Right atrium auricular region (tissue), 2 donors: ENCODE data around the gene HELZ. TPM values are rescaled to one million over a fixed set of nuclear protein-coding genes. Genes with fewer than 3 reads are reported as not detected.

ENCODE experiments used
- DNase-seq: peaks from one replicate; pipeline ENCODE4 v3.0.0-alpha.2; 2019; ENCODE audit warnings: low spot score
- H3K27ac ChIP-seq, 2 donors: fragments of 200-600 bp; sonication (generic); 1 replicate in 1 of 2; 2 replicates in 1 of 2; pipeline ENCODE4 v1.5.1; 2016 to 2019
- H3K27me3 ChIP-seq, 2 donors: fragments of 200-600 bp; sonication (generic); one replicate each; pipeline versions ENCODE4 v1.5.1 to v1.6.0; 2017 to 2019
- H3K36me3 ChIP-seq: fragments of 200-600 bp; sonication (generic); one replicate; pipeline ENCODE4 v1.5.1; 2016
- H3K4me1 ChIP-seq, 2 donors: fragments of 200-600 bp; sonication (generic); one replicate each; pipeline versions ENCODE4 v1.5.1 to v1.6.0; 2017 to 2019
- H3K4me3 ChIP-seq, 2 donors: fragments of 200-600 bp; sonication (generic); 1 replicate in 1 of 2; 2 replicates in 1 of 2; pipeline ENCODE4 v1.5.1; 2017 to 2019; ENCODE audit warnings: mild to moderate bottlenecking in 1 of 2, moderate library complexity in 1 of 2
- H3K9me3 ChIP-seq, 2 donors: fragments of 200-600 bp; sonication (generic); one replicate each; pipeline ENCODE4 v1.5.1; 2019
- CTCF ChIP-seq, 2 donors: fragments of 200-600 bp; sonication (generic); IDR thresholded peaks; one replicate each; pipeline ENCODE4 v1.5.1; 2019; ENCODE audit warnings: antibody characterized with exemption in 2 of 2
- total RNA-seq, 2 donors: library from RNA; depleted of rRNA; stranded (reverse); fragments of >200 nt; gene quantifications; one replicate each; pipeline ENCODE4 v1.1.0, GENCODE V29; 2016

Gene HELZ
- total RNA-seq, 2 donors from 2014 or later = 25.2 to 29.1 TPM

DNA sequence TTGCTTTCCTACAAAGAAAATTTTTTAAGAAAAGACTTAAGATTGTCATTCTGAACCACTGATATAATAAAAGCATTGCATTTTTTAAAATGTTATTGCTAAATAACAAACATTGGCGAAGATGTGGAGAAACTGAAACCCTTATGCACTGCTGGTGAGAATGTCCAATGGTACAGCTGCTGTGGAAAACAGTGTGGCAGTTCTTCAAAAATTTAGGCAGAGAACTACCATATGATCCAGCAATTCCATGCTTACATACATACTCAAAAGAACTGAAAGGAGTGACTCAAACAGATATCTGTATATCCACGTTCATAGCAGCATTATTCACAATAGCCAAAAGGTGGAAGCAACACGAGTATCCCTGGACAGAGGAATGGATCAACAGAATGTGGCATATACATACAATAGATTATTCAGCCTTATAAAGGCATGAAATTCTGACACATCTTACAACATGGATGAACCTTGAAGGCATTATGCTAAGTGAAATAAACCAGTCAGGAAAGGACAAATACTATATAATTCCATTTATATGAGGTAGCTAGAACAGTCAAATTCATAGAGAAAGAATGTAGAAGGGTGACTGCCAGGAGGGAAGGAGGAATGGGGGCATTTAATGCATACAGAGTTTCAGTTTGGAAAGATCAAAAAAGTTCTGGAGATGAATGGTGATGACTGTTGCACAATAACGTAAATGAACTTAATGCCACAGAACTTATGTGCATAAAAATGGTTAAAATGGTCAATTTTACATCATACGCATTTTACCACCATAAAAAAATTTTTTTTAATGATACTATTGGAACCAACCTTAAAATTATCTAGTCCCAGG is 108.6 kb downstream of the HELZ start:
- TF ChIP-seq CTCF (IDR thresholded peaks at IDR 0.05) = no peak
- Histone ChIP-seq H3K27ac (no peak overlapping the region), H3K4me1 (peaks cover 0 to 10% of the 10 kb centered on the region in 2 donors), H3K36me3 (peaks cover 24% of the 10 kb centered on the region), H3K27me3 (no peaks in the 10 kb centered on the region), H3K4me3 (no peak overlapping the region), H3K9me3 (no peaks in the 10 kb centered on the region)
- DNase-seq = no peak

- H3K4me3 ChIP-seq = no peak overlapping the region
- H3K4me1 ChIP-seq = no peaks in the 10 kb centered on the region
- H3K27ac ChIP-seq = no peak overlapping the region
- H3K9me3 ChIP-seq = no peaks in the 10 kb centered on the region
- no peak for DNase-seq
- H3K27me3 ChIP-seq = no peaks in the 10 kb centered on the region
- peaks cover 29% of the 10 kb centered on the region for H3K36me3 ChIP-seq
- TF ChIP-seq CTCF (IDR thresholded peaks at IDR 0.05) = no peak
These were observed 111.8 kb downstream of the HELZ start for GRCh38 chr17:67133161-67133560.

GRCh38 chr17:67132366-67132765 is 112.6 kb downstream of the HELZ start:
- H3K4me3 ChIP-seq = no peak overlapping the region
- no peaks in the 10 kb centered on the region for H3K9me3 ChIP-seq
- no peaks in the 10 kb centered on the region for H3K27me3 ChIP-seq
- no peak for TF ChIP-seq CTCF (IDR thresholded peaks at IDR 0.05)
- no peaks in the 10 kb centered on the region for H3K4me1 ChIP-seq
- H3K27ac ChIP-seq = no peak overlapping the region
- peaks cover 28% of the 10 kb centered on the region for H3K36me3 ChIP-seq
- no peak for DNase-seq

DNA sequence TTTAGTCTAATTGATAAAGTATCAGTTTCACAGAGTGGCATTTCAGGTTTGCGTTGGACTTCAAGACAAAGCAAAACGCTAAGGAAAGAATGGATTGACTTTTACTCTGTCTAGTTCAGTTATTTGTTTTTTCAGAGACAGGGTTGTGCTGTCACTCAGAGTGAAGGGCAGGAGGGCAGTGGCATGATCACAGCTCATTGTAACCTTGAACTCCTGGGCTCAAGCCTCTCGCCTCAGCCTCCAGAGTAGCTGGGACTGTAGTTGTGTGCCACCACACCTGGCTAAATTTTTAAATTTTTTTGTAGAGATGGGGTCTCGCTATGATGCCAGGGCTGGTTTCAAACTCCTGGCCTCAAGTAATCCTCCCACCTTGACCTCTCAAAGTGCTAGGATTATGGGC is 114.2 kb downstream of the HELZ start:
- Histone ChIP-seq H3K27ac (no peak overlapping the region), H3K9me3 (no peaks in the 10 kb centered on the region), H3K4me3 (no peak overlapping the region), H3K36me3 (peaks cover 12% of the 10 kb centered on the region), H3K27me3 (no peaks in the 10 kb centered on the region), H3K4me1 (no peaks in the 10 kb centered on the region)
- TF ChIP-seq CTCF (IDR thresholded peaks at IDR 0.05) = no peak
- DNase-seq = no peak

GRCh38 chr17:67129283-67129682 is 115.7 kb downstream of the HELZ start:
- Histone ChIP-seq H3K4me3 (no peak overlapping the region), H3K27ac (no peak overlapping the region), H3K36me3 (peaks cover 12% of the 10 kb centered on the region), H3K4me1 (no peaks in the 10 kb centered on the region), H3K9me3 (no peaks in the 10 kb centered on the region), H3K27me3 (no peaks in the 10 kb centered on the region)
- TF ChIP-seq CTCF (IDR thresholded peaks at IDR 0.05) = no peak
- no peak for DNase-seq

DNA sequence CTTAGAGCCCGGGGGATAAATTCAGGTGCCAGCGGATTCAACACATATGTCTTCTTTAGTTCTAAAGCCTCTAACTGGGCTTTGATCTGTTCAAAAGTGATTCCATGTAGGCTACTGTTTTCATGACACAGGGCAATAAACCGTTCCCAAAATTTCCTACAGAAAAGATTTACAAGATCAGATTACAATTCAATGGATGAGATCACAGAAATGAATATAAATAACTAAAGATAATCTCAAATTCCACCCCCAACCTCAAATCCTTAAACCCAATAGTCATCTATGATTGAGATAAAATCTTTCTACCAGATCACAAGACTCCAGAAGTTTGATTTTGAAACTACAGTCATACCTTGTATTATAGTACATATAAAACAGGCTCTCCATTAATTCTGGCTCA is 116.3 kb downstream of the HELZ start:
- Histone ChIP-seq H3K9me3 (no peaks in the 10 kb centered on the region), H3K27me3 (no peaks in the 10 kb centered on the region), H3K36me3 (peaks cover 16% of the 10 kb centered on the region), H3K4me3 (no peak overlapping the region), H3K27ac (no peak overlapping the region), H3K4me1 (no peaks in the 10 kb centered on the region)
- DNase-seq = no peak
- no peak for TF ChIP-seq CTCF (IDR thresholded peaks at IDR 0.05)
